Measurements from ENCODE around the gene NUDT15.
A peak's percentile ranks its signal among the peaks of the same experiment; 100 is the strongest.

NUDT15 gene

GRCh38 chr13:48094781-48095502 lies 57.4 kb downstream of the NUDT15 start, which contains the start of gene MED4:
MED4 (minus strand) TSS chr13:48095104; CDS start chr13:48095078, 26 bp downstream.
- Histone ChIP-seq H3K4me3 (peak within 1 kb of the TSS; percentile 80 to 100 (median 94)), H3K27ac (peak within 1 kb of the TSS; percentile 74 to 98 (median 93))

DNA sequence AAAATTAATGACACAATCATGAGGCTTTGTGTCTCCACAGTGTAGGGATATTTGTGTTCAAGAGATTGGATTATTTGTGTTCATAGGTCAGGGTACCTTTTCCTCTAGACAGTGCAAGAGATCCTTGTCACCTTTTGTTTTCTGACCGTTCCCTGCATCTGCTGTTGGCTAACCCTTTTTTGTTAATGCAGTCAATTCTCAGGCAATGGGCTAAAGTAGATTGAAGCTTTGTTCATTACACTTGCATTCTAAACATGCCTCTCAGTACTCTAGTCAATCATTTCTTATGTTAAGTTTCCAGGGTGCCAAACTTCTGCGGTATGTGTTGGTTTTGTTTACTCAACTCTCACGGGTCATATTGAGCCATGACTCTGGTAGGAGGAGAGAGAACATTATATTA lies 59.1 kb downstream of the NUDT15 start:
- H3K4me3 ChIP-seq: no peak overlapping the region
- no peak overlapping the region for H3K27ac ChIP-seq

Data from skin epidermis (tissue), 12 donors.